GM18519 (cell line): Measurements from ENCODE around the gene KLRD1.
"Not testable (repeated sequence)": the region's sequence is repeated elsewhere in the genome, so short reads cannot be mapped to it uniquely, and the experiment has no call there.

Experiments used
- ATAC-seq: cut with Tn5 transposase; IDR thresholded peaks from one replicate; pipeline ENCODE4 v1.9.1; 2021; ENCODE audit warnings: mild to moderate bottlenecking, moderate library complexity; ENCODE audit not compliant: unreplicated experiment, low FRiP score

The KLRD1 gene

GRCh38 chr12:10307630-10308029 is at the start of gene KLRD1:
TSS of gene KLRD1 (plus strand) at chr12:10307870. CDS start at chr12:10308078, 208 bp downstream.
- ATAC-seq = no peak

- no peak for ATAC-seq
These were observed 46.7 kb upstream of the KLRD1 start for GRCh38 chr12:10260927-10261326.

GRCh38 chr12:10268037-10268436 is 39.6 kb upstream of the KLRD1 start:
- ATAC-seq = no peak

- no peak for ATAC-seq
These were observed 35.2 kb upstream of the KLRD1 start for GRCh38 chr12:10272467-10272866.

- ATAC-seq = no peak
These were observed 30.9 kb upstream of the KLRD1 start for GRCh38 chr12:10276774-10277173.

- ATAC-seq = no peak
These were observed 29.6 kb upstream of the KLRD1 start for GRCh38 chr12:10278104-10278503.

- ATAC-seq = no peak
These were observed 27.7 kb upstream of the KLRD1 start for GRCh38 chr12:10279937-10280336.

- no peak for ATAC-seq
These were observed 24.6 kb upstream of the KLRD1 start for GRCh38 chr12:10283027-10283426.

- no peak for ATAC-seq
These were observed 21.8 kb upstream of the KLRD1 start for GRCh38 chr12:10285919-10286318.

- ATAC-seq = no peak
These were observed 18.5 kb upstream of the KLRD1 start for GRCh38 chr12:10289005-10289754.

GRCh38 chr12:10291030-10291429 is 16.6 kb upstream of the KLRD1 start:
- ATAC-seq = no peak

- ATAC-seq = no peak
These were observed 14.5 kb upstream of the KLRD1 start for GRCh38 chr12:10293151-10293550.

- no peak for ATAC-seq
These were observed 14.0 kb upstream of the KLRD1 start for GRCh38 chr12:10293570-10294227.

GRCh38 chr12:10301103-10301502 is 6.6 kb upstream of the KLRD1 start:
- ATAC-seq = no peak

- ATAC-seq = no peak
These were observed 3.5 kb upstream of the KLRD1 start for GRCh38 chr12:10304161-10304574.

GRCh38 chr12:10305411-10305810 is 2.3 kb upstream of the KLRD1 start:
- no peak for ATAC-seq

- ATAC-seq = no peak
These were observed 3.5 kb downstream of the KLRD1 start for GRCh38 chr12:10310926-10311720.

GRCh38 chr12:10319388-10319787 is 11.7 kb downstream of the KLRD1 start:
- no peak for ATAC-seq

- ATAC-seq = no peak
These were observed 13.0 kb downstream of the KLRD1 start for GRCh38 chr12:10320643-10321042.

GRCh38 chr12:10328691-10329090 is 21.0 kb downstream of the KLRD1 start:
- ATAC-seq = not testable (repeated sequence)

GRCh38 chr12:10331642-10332239 is 24.1 kb downstream of the KLRD1 start:
- ATAC-seq = no peak
